ENCODE data around the gene CD44.

DNA sequence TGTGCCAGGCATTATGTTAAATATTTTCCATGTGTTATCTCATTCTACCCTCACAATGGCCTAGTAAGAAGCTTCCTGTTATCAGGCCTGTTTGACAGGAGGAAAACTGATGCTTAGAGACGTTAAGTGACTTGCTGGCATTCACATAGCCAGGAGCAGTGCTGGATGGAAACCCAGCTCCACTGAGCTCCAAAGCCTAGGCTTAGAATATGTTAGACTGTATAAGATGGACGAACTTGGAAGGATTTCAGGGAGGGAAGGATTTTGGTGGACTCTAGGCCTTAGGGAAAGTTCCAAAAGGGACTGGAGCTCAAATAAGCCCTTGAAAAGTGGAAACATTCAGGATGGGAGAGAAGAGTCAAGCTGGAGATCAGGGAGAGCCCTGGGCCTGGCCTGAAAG lies 2.1 kb downstream of the CD44 start:
- TF ChIP-seq MAZ (IDR thresholded peaks at IDR 0.05; ENCODE audit: borderline replicate concordance, low read depth, low read length) (no peak), POLR2A (IDR thresholded peaks at IDR 0.05; ENCODE audit: low read length) (no peak)
- TF ChIP-seq, protein P1, sequence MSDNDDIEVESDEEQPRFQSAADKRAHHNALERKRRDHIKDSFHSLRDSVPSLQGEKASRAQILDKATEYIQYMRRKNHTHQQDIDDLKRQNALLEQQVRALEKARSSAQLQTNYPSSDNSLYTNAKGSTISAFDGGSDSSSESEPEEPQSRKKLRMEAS (IDR thresholded peaks at IDR 0.05) = no peak
- TF ChIP-seq, protein P2, sequence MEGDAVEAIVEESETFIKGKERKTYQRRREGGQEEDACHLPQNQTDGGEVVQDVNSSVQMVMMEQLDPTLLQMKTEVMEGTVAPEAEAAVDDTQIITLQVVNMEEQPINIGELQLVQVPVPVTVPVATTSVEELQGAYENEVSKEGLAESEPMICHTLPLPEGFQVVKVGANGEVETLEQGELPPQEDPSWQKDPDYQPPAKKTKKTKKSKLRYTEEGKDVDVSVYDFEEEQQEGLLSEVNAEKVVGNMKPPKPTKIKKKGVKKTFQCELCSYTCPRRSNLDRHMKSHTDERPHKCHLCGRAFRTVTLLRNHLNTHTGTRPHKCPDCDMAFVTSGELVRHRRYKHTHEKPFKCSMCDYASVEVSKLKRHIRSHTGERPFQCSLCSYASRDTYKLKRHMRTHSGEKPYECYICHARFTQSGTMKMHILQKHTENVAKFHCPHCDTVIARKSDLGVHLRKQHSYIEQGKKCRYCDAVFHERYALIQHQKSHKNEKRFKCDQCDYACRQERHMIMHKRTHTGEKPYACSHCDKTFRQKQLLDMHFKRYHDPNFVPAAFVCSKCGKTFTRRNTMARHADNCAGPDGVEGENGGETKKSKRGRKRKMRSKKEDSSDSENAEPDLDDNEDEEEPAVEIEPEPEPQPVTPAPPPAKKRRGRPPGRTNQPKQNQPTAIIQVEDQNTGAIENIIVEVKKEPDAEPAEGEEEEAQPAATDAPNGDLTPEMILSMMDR (IDR thresholded peaks at IDR 0.05) = no peak

Measured in A549 (cell line).